ENCODE measurements around the gene RBM39. TPM values are rescaled to one million over a fixed set of nuclear protein-coding genes. Genes with fewer than 3 reads are reported as not detected.
A peak's percentile ranks its signal among the peaks of the same experiment; 100 is the strongest.
"Not testable (repeated sequence)": the region's sequence is repeated elsewhere in the genome, so short reads cannot be mapped to it uniquely, and the experiment has no call there.

Gene RBM39
- total and polyA plus RNA-seq, 11 donors, result 72.6 to 165 (median 112) TPM

DNA sequence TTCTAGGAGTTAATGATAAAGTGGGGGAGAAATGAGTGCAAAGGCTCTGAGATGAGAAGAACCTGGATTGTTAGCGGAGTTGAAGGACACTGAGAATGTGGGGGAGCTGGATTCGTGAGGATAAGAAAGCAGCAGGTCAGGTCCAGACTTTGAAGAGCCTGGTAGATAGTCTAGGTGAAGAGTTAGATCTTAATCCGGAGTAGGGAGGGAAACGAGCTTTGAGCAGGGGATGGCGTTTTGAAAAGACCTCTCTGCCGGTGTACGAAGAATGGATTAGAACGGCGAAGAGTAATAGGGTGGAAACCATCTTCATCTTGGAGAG, 29.3 kb upstream of the RBM39 start:
- WGBS, 4 donors, result 74 to 79% (median 76%) methylated on average over 9 of the region's 9 CpGs
- no peaks in the 10 kb centered on the region for H3K9me3 ChIP-seq
- peaks cover 0 to 18% (median 0%) of the 10 kb centered on the region in 9 donors for H3K36me3 ChIP-seq
- ATAC-seq (no peak), DNase-seq (no peak)
- peaks cover 12 to 88% (median 44%) of the 10 kb centered on the region in 12 donors for H3K4me1 ChIP-seq
- H3K27ac ChIP-seq, result peak overlapping the region; percentile 84 to 97 (median 92)
- no peaks in the 10 kb centered on the region for H3K27me3 ChIP-seq
- peak overlapping the region in 9 of 12 donors; percentile 69 to 92 (median 84) for H3K4me3 ChIP-seq
- TF ChIP-seq CTCF (IDR thresholded peaks at IDR 0.05), result no peak
- TF ChIP-seq POLR2A (IDR thresholded peaks at IDR 0.05), result no peak
- intact Hi-C loops (cut with DNase I), result loop anchor here in 6 of 10 donors (1.0 to 2.0 kb wide), 2 partner anchors 29 kb away; partner anchors contain the start of gene RBM39 (in 6 of the 6)

GRCh38 chr20:35768731-35769664, 26.9 kb upstream of the RBM39 start:
- peak; percentile 60 to 82 (median 73) for ATAC-seq
- TF ChIP-seq POLR2A (IDR thresholded peaks at IDR 0.05) (peak in 1 of 2 donors; percentile 74), CTCF (IDR thresholded peaks at IDR 0.05) (no peak)
- Histone ChIP-seq H3K27ac (peak overlapping the region; percentile 84 to 97 (median 91)), H3K9me3 (no peaks in the 10 kb centered on the region), H3K4me3 (peak overlapping the region in 1 of 12 donors; percentile 31), H3K4me1 (peaks cover 12 to 66% (median 42%) of the 10 kb centered on the region in 12 donors), H3K27me3 (no peaks in the 10 kb centered on the region), H3K36me3 (no peaks in the 10 kb centered on the region)
- intact Hi-C loops (cut with DNase I), result no loop called here
- peak; percentile 92 to 98 (median 95) for DNase-seq
- WGBS, 4 donors, result 33 to 41% (median 39%) methylated on average over 5 of the region's 5 CpGs

DNA sequence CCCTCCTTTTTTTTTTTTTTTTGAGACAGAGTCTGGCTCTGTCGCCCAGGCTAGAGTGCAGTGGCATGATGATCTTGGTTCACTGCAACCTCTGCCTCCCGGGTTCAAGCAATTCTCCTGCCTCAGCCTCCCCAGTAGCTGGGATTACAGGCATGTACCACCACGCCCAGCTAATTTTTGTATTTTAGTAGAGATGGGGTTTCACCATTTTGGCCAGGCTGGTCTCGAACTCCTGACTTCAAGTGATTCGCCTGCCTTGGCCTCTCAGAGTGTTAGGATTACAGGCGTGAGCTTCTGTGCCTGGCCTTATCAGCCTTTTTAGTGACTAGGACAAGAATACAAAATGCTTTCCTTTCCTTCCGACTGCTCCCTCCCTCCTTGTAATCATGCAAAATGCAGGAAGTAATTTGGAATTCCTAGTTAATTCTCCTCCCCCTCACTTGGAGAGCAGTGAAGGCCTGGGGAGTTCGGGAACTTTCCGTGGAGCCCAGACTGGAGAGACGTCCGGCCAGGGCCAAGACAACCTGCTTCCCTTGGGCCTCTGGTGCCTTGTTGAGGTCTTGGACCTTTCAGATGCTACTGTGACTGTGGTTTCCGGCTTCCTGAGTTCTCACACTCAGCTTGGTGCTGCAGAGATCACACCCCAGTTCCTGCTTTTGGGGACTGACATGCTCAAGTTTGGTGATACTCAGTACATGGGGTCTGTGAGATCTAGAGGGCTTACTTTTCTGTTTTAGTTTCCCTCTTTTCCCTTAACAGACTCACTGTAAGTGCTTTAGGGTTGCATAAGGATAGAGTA, 25.8 kb upstream of the RBM39 start:
- Histone ChIP-seq H3K4me1 (peaks cover 12 to 55% (median 35%) of the 10 kb centered on the region in 12 donors), H3K27ac (peak overlapping the region; percentile 84 to 97 (median 91)), H3K27me3 (no peaks in the 10 kb centered on the region), H3K4me3 (peak overlapping the region in 1 of 12 donors; percentile 31), H3K36me3 (no peaks in the 10 kb centered on the region), H3K9me3 (no peaks in the 10 kb centered on the region)
- intact Hi-C loops (cut with DNase I), result no loop called here
- TF ChIP-seq CTCF (IDR thresholded peaks at IDR 0.05) (no peak), POLR2A (IDR thresholded peaks at IDR 0.05) (no peak)
- DNase-seq (peak; percentile 76 to 88 (median 82)), ATAC-seq (peak; percentile 39 to 72 (median 42))
- WGBS, 4 donors, result 46 to 68% (median 53%) methylated on average over 12 of the region's 12 CpGs

GRCh38 chr20:35766843-35767242, 24.8 kb upstream of the RBM39 start:
- H3K27me3 ChIP-seq, result no peaks in the 10 kb centered on the region
- no peak for TF ChIP-seq CTCF (IDR thresholded peaks at IDR 0.05)
- TF ChIP-seq POLR2A (IDR thresholded peaks at IDR 0.05), result no peak
- intact Hi-C loops (cut with DNase I), result no loop called here
- H3K4me1 ChIP-seq, result peaks cover 12 to 49% (median 32%) of the 10 kb centered on the region in 12 donors
- no peaks in the 10 kb centered on the region for H3K36me3 ChIP-seq
- DNase-seq, result no peak
- H3K27ac ChIP-seq, result peak overlapping the region in 8 of 12 donors; percentile 11 to 97 (median 90)
- WGBS, 4 donors, result 84 to 89% (median 87%) methylated on average over 4 of the region's 4 CpGs
- H3K4me3 ChIP-seq, result no peak overlapping the region
- no peak for ATAC-seq
- no peaks in the 10 kb centered on the region for H3K9me3 ChIP-seq

GRCh38 chr20:35764936-35765335, 22.9 kb upstream of the RBM39 start:
- H3K4me3 ChIP-seq; H3K9me3 ChIP-seq; H3K36me3 ChIP-seq; intact Hi-C loops (cut with DNase I); H3K27ac ChIP-seq; DNase-seq; ATAC-seq; H3K27me3 ChIP-seq: not testable (repeated sequence)
- peaks cover 12 to 33% (median 25%) of the 10 kb centered on the region in 12 donors for H3K4me1 ChIP-seq
- 88 to 91% (median 89%) methylated on average over 2 of the region's 2 CpGs for WGBS, 4 donors
